CD14-positive monocyte (primary cell): Measurements from ENCODE around the gene TMEM238. TPM values are rescaled to one million over a fixed set of nuclear protein-coding genes. Genes with fewer than 3 reads are reported as not detected.

Source experiments
- DNase-seq, 3 donors: peaks; one replicate each; pipeline ENCODE4 v3.0.0-alpha.2; 2011 to 2022
- H2AFZ ChIP-seq: 2 replicates; pipeline ENCODE4 v1.6.0; 2012; ENCODE audit warnings: mild to moderate bottlenecking, low read depth, low read length, inconsistent platforms; ENCODE audit not compliant: insufficient read depth, poor library complexity, severe bottlenecking
- H3K27ac ChIP-seq, 2 donors: 1 replicate in 1 of 2; 2 replicates in 1 of 2; pipeline ENCODE4 v1.5.1; 2012 to 2013; ENCODE audit warnings: low read length in 2 of 2, control low read depth in 1 of 2, inconsistent platforms in 1 of 2, low read depth in 1 of 2, mild to moderate bottlenecking in 1 of 2
- H3K27me3 ChIP-seq, 2 donors: one replicate each; pipeline versions ENCODE4 v1.6.0 to v1.6.1; 2011 to 2013; ENCODE audit warnings: low read length in 2 of 2; ENCODE audit not compliant: control insufficient read depth in 2 of 2, insufficient read depth in 2 of 2
- H3K36me3 ChIP-seq, 2 donors: replicated peaks in 1 of 2; 1 replicate in 1 of 2; 2 replicates in 1 of 2; pipeline versions ENCODE4 v1.5.1 to v1.6.1; 2012 to 2013; ENCODE audit warnings: low read length in 2 of 2, control low read depth in 1 of 2, inconsistent platforms in 1 of 2, mild to moderate bottlenecking in 1 of 2; ENCODE audit not compliant: insufficient read depth in 2 of 2, control insufficient read depth in 1 of 2
- H3K4me1 ChIP-seq, 2 donors: 1 replicate in 1 of 2; 2 replicates in 1 of 2; pipeline versions ENCODE4 v1.5.1 to v1.6.1; 2012 to 2013; ENCODE audit warnings: low read length in 2 of 2, control low read depth in 1 of 2, inconsistent platforms in 1 of 2, mild to moderate bottlenecking in 1 of 2, moderate library complexity in 1 of 2; ENCODE audit not compliant: insufficient read depth in 2 of 2, control insufficient read depth in 1 of 2
- H3K4me2 ChIP-seq: replicated peaks from 2 replicates; pipeline ENCODE3; 2012; ENCODE audit warnings: low read length, moderate library complexity, mild to moderate bottlenecking; ENCODE audit not compliant: poor library complexity, severe bottlenecking; ENCODE audit errors: extremely low read depth
- H3K4me3 ChIP-seq, 3 experiments: fragments of 200-600 bp in 1 of 3; sonication (generic) in 1 of 3; replicated peaks in 1 of 3; 1 replicate in 2 of 3; 2 replicates in 1 of 3; pipeline ENCODE4 v1.5.1; 2011 to 2013; ENCODE audit warnings: low read length in 3 of 3, mild to moderate bottlenecking in 3 of 3, control low read depth in 2 of 3, low read depth in 2 of 3, inconsistent platforms in 1 of 3, moderate library complexity in 1 of 3
- H3K79me2 ChIP-seq: 2 replicates; pipeline ENCODE4 v1.6.0; 2012; ENCODE audit warnings: mild to moderate bottlenecking, control low read depth, inconsistent platforms, low read length, moderate library complexity; ENCODE audit not compliant: insufficient read depth
- H3K9ac ChIP-seq: 2 replicates; pipeline ENCODE4 v1.6.0; 2017; ENCODE audit warnings: low read length, mild to moderate bottlenecking; ENCODE audit not compliant: insufficient read depth, poor library complexity, severe bottlenecking
- H3K9me3 ChIP-seq, 2 donors: replicated peaks in 1 of 2; 1 replicate in 1 of 2; 2 replicates in 1 of 2; pipeline versions ENCODE4 v1.5.1 to v1.6.1; 2012 to 2013; ENCODE audit warnings: low read length in 2 of 2, control low read depth in 1 of 2; ENCODE audit not compliant: control insufficient read depth in 1 of 2, insufficient read depth in 1 of 2
- H4K20me1 ChIP-seq: 2 replicates; pipeline ENCODE4 v1.6.0; 2012; ENCODE audit warnings: mild to moderate bottlenecking, low read length, control low read depth, moderate library complexity; ENCODE audit not compliant: insufficient read depth
- H3K27ac Mint-ChIP-seq, 7 donors: one replicate each; pipeline ENCODE4 v1.8.0; 2020; ENCODE audit warnings: mild to moderate bottlenecking in 7 of 7, mixed read lengths in 7 of 7, moderate library complexity in 6 of 7, inconsistent platforms in 2 of 7
- H3K27me3 Mint-ChIP-seq, 3 donors: one replicate each; pipeline ENCODE4 v1.8.0; 2021 to 2022; ENCODE audit warnings: low read depth in 3 of 3, mild to moderate bottlenecking in 3 of 3, mixed read lengths in 3 of 3, moderate library complexity in 3 of 3, inconsistent platforms in 1 of 3
- H3K36me3 Mint-ChIP-seq, 2 donors: one replicate each; pipeline ENCODE4 v1.8.0; 2020; ENCODE audit warnings: mixed read lengths in 2 of 2, inconsistent platforms in 1 of 2, mild to moderate bottlenecking in 1 of 2
- H3K4me1 Mint-ChIP-seq: one replicate; pipeline ENCODE4 v1.8.0; 2020; ENCODE audit warnings: mild to moderate bottlenecking, mixed read lengths
- H3K4me3 Mint-ChIP-seq, 2 donors: one replicate each; pipeline ENCODE4 v1.8.0; 2020; ENCODE audit warnings: mild to moderate bottlenecking in 2 of 2, mixed read lengths in 2 of 2, moderate library complexity in 1 of 2
- H3K9me3 Mint-ChIP-seq, 7 donors: one replicate each; pipeline ENCODE4 v1.8.0; 2020 to 2022; ENCODE audit warnings: mixed read lengths in 7 of 7, mild to moderate bottlenecking in 6 of 7, moderate library complexity in 6 of 7, inconsistent platforms in 2 of 7
- WGBS: methylation state at CpG from one replicate; pipeline ENCODE4 v1.1.5; 2013; ENCODE audit warnings: missing lambda C conversion rate; ENCODE audit not compliant: insufficient coverage; 5-methylcytosine and 5-hydroxymethylcytosine counted together
- intact Hi-C, 2 donors: fragments of 100-400 bp; cut with micrococcal nuclease; formaldehyde crosslinking; loops; one replicate each; pipeline versions ENCODE4 v1.15.0 to v1.15.1; 2023
- polyA plus RNA-seq, 3 donors: library from polyadenylated mRNA; depleted of rRNA in 1 of 3; unstranded in 2 of 3; stranded (reverse) in 1 of 3; fragments of 300-500 nt in 2 of 3; fragments of >200 nt in 1 of 3; fragmentation: Illumina TruSeq in 2 of 3; gene quantifications; 1 replicate in 2 of 3; 2 replicates in 1 of 3; pipeline ENCODE4 v1.2.3, GENCODE V29; 2012 to 2021
- TF ChIP-seq, protein P1 (sequence below): fragments of 200-600 bp; IDR thresholded peaks from one replicate; pipeline ENCODE4 v1.8.0; 2022; ENCODE audit warnings: antibody characterized with exemption, mild to moderate bottlenecking

Gene TMEM238
- polyA plus RNA-seq, 3 donors, result not detected

- H3K27ac Mint-ChIP-seq, result peak overlapping the region; percentile 88 to 97 (median 93)
- peak overlapping the region; percentile 94 for H3K4me2 ChIP-seq
- H3K4me1 ChIP-seq, result peaks cover 31 to 39% of the 10 kb centered on the region in 2 donors
- no peaks in the 10 kb centered on the region for H3K9me3 Mint-ChIP-seq
- peaks cover 12% of the 10 kb centered on the region for H3K79me2 ChIP-seq
- H3K36me3 Mint-ChIP-seq, result peaks cover 16 to 29% of the 10 kb centered on the region in 2 donors
- H3K4me3 Mint-ChIP-seq, result peak overlapping the region; percentile 80 to 89
- H3K9ac ChIP-seq, result peak overlapping the region; percentile 72
- peak overlapping the region; percentile 83 to 97 for H3K27ac ChIP-seq
- H2AFZ ChIP-seq, result peak overlapping the region; percentile 62
- H4K20me1 ChIP-seq, result peaks cover 7% of the 10 kb centered on the region
- no peaks in the 10 kb centered on the region for H3K9me3 ChIP-seq
- peak overlapping the region; percentile 48 to 83 (median 69) for H3K4me3 ChIP-seq
- 0% methylated on average over 5 of the region's 24 CpGs for WGBS
- peaks cover 0 to 3% (median 2%) of the 10 kb centered on the region in 3 donors for H3K27me3 Mint-ChIP-seq
- peaks cover 9 to 15% of the 10 kb centered on the region in 2 donors for H3K36me3 ChIP-seq
- TF ChIP-seq, protein P1, sequence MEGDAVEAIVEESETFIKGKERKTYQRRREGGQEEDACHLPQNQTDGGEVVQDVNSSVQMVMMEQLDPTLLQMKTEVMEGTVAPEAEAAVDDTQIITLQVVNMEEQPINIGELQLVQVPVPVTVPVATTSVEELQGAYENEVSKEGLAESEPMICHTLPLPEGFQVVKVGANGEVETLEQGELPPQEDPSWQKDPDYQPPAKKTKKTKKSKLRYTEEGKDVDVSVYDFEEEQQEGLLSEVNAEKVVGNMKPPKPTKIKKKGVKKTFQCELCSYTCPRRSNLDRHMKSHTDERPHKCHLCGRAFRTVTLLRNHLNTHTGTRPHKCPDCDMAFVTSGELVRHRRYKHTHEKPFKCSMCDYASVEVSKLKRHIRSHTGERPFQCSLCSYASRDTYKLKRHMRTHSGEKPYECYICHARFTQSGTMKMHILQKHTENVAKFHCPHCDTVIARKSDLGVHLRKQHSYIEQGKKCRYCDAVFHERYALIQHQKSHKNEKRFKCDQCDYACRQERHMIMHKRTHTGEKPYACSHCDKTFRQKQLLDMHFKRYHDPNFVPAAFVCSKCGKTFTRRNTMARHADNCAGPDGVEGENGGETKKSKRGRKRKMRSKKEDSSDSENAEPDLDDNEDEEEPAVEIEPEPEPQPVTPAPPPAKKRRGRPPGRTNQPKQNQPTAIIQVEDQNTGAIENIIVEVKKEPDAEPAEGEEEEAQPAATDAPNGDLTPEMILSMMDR, result no peak
- H3K4me1 Mint-ChIP-seq, result peaks cover 27% of the 10 kb centered on the region
- no peak for DNase-seq
- no peaks in the 10 kb centered on the region for H3K27me3 ChIP-seq
- intact Hi-C loops, result loop anchor here in 1 of 2 donors (5.0 kb wide), 1 partner anchor 42 kb away; the partner anchor contains the start of gene TMEM238
Observed at GRCh38 chr19:55340784-55341147, 43.3 kb downstream of the TMEM238 start.

GRCh38 chr19:55339889-55340783 lies 44.0 kb downstream of the TMEM238 start:
- Mint-ChIP-seq H3K4me1 (peaks cover 27% of the 10 kb centered on the region), H3K27me3 (peaks cover 0 to 4% (median 2%) of the 10 kb centered on the region in 3 donors), H3K4me3 (peak overlapping the region; percentile 82 to 90), H3K9me3 (no peaks in the 10 kb centered on the region), H3K27ac (peak overlapping the region; percentile 94 to 99 (median 98)), H3K36me3 (peaks cover 14 to 29% of the 10 kb centered on the region in 2 donors)
- peak overlapping the region; percentile 83 to 97 for H3K27ac ChIP-seq
- TF ChIP-seq, protein P1, result no peak
- H3K9me3 ChIP-seq, result no peaks in the 10 kb centered on the region
- intact Hi-C loops, result loop anchor here (1.0 to 5.0 kb wide), 5 partner anchors 15 to 82 kb away; partner anchors contain the start of genes TMEM238 (in 2 of the 2), RPL28 (in 1 of the 2) and TMEM150B (in 1 of the 2)
- H3K4me3 ChIP-seq, result peak overlapping the region; percentile 48 to 83 (median 69)
- H4K20me1 ChIP-seq, result peaks cover 7% of the 10 kb centered on the region
- peak in 1 of 3 donors; percentile 52 for DNase-seq
- H3K4me2 ChIP-seq, result peak overlapping the region; percentile 94
- peaks cover 31 to 39% of the 10 kb centered on the region in 2 donors for H3K4me1 ChIP-seq
- peaks cover 12% of the 10 kb centered on the region for H3K79me2 ChIP-seq
- H3K9ac ChIP-seq, result peak overlapping the region; percentile 72
- peak overlapping the region; percentile 62 for H2AFZ ChIP-seq
- no peaks in the 10 kb centered on the region for H3K27me3 ChIP-seq
- 2% methylated on average over 26 of the region's 44 CpGs for WGBS
- H3K36me3 ChIP-seq, result peaks cover 9 to 15% of the 10 kb centered on the region in 2 donors
